GM18502 (cell line): ENCODE measurements around the gene SLC6A2.

Source experiments
- ATAC-seq: cut with Tn5 transposase; IDR thresholded peaks from one replicate; pipeline ENCODE4 v1.9.1; 2021; ENCODE audit warnings: mild to moderate bottlenecking; ENCODE audit not compliant: unreplicated experiment, poor library complexity

The SLC6A2 gene

GRCh38 chr16:55645986-55646385, 9.8 kb upstream of the SLC6A2 start:
- no peak for ATAC-seq

GRCh38 chr16:55647343-55647742, 8.4 kb upstream of the SLC6A2 start:
- ATAC-seq: no peak

- no peak for ATAC-seq
These were observed 8.0 kb upstream of the SLC6A2 start for GRCh38 chr16:55647798-55648197.

- ATAC-seq: no peak
These were observed 3.7 kb upstream of the SLC6A2 start for GRCh38 chr16:55651841-55652824.

- no peak for ATAC-seq
These were observed 2.7 kb upstream of the SLC6A2 start for GRCh38 chr16:55653106-55653505.

GRCh38 chr16:55655381-55655896, 349 bp upstream of the SLC6A2 start:
- no peak for ATAC-seq

GRCh38 chr16:55656691-55657092, 904 bp downstream of the SLC6A2 start:
- ATAC-seq: no peak

GRCh38 chr16:55657616-55658015, 1.8 kb downstream of the SLC6A2 start:
- no peak for ATAC-seq

GRCh38 chr16:55658898-55659420, 3.2 kb downstream of the SLC6A2 start:
- ATAC-seq: no peak

GRCh38 chr16:55660026-55660425, 4.2 kb downstream of the SLC6A2 start:
- ATAC-seq: no peak

- ATAC-seq: no peak
These were observed 5.0 kb downstream of the SLC6A2 start for GRCh38 chr16:55660828-55661227.

GRCh38 chr16:55661941-55662643, 6.3 kb downstream of the SLC6A2 start:
- ATAC-seq: no peak

GRCh38 chr16:55662644-55663031, 6.8 kb downstream of the SLC6A2 start:
- ATAC-seq: no peak

GRCh38 chr16:55663225-55663624, 7.4 kb downstream of the SLC6A2 start:
- ATAC-seq: no peak

- no peak for ATAC-seq
These were observed 8.2 kb downstream of the SLC6A2 start for GRCh38 chr16:55663765-55664677.

- no peak for ATAC-seq
These were observed 9.1 kb downstream of the SLC6A2 start for GRCh38 chr16:55664786-55665407.

- ATAC-seq: no peak
These were observed 9.7 kb downstream of the SLC6A2 start for GRCh38 chr16:55665511-55665910.

- ATAC-seq: no peak
These were observed 10.2 kb downstream of the SLC6A2 start for GRCh38 chr16:55666012-55666411.

GRCh38 chr16:55667753-55668152, 12.0 kb downstream of the SLC6A2 start:
- ATAC-seq: no peak
